CD14-positive monocyte (primary cell): ENCODE results near the gene IFT74. TPM values are rescaled to one million over a fixed set of nuclear protein-coding genes. Genes with fewer than 3 reads are reported as not detected.

Experiments used
- DNase-seq, 3 donors: peaks; one replicate each; pipeline ENCODE4 v3.0.0-alpha.2; 2011 to 2022
- H2AFZ ChIP-seq: 2 replicates; pipeline ENCODE4 v1.6.0; 2012; ENCODE audit warnings: mild to moderate bottlenecking, low read depth, low read length, inconsistent platforms; ENCODE audit not compliant: insufficient read depth, poor library complexity, severe bottlenecking
- H3K27ac ChIP-seq, 2 donors: 1 replicate in 1 of 2; 2 replicates in 1 of 2; pipeline ENCODE4 v1.5.1; 2012 to 2013; ENCODE audit warnings: low read length in 2 of 2, control low read depth in 1 of 2, inconsistent platforms in 1 of 2, low read depth in 1 of 2, mild to moderate bottlenecking in 1 of 2
- H3K27me3 ChIP-seq, 2 donors: one replicate each; pipeline versions ENCODE4 v1.6.0 to v1.6.1; 2011 to 2013; ENCODE audit warnings: low read length in 2 of 2; ENCODE audit not compliant: control insufficient read depth in 2 of 2, insufficient read depth in 2 of 2
- H3K36me3 ChIP-seq, 2 donors: replicated peaks in 1 of 2; 1 replicate in 1 of 2; 2 replicates in 1 of 2; pipeline versions ENCODE4 v1.5.1 to v1.6.1; 2012 to 2013; ENCODE audit warnings: low read length in 2 of 2, control low read depth in 1 of 2, inconsistent platforms in 1 of 2, mild to moderate bottlenecking in 1 of 2; ENCODE audit not compliant: insufficient read depth in 2 of 2, control insufficient read depth in 1 of 2
- H3K4me1 ChIP-seq, 2 donors: 1 replicate in 1 of 2; 2 replicates in 1 of 2; pipeline versions ENCODE4 v1.5.1 to v1.6.1; 2012 to 2013; ENCODE audit warnings: low read length in 2 of 2, control low read depth in 1 of 2, inconsistent platforms in 1 of 2, mild to moderate bottlenecking in 1 of 2, moderate library complexity in 1 of 2; ENCODE audit not compliant: insufficient read depth in 2 of 2, control insufficient read depth in 1 of 2
- H3K4me2 ChIP-seq: replicated peaks from 2 replicates; pipeline ENCODE3; 2012; ENCODE audit warnings: low read length, moderate library complexity, mild to moderate bottlenecking; ENCODE audit not compliant: poor library complexity, severe bottlenecking; ENCODE audit errors: extremely low read depth
- H3K4me3 ChIP-seq, 3 experiments: fragments of 200-600 bp in 1 of 3; sonication (generic) in 1 of 3; replicated peaks in 1 of 3; 1 replicate in 2 of 3; 2 replicates in 1 of 3; pipeline ENCODE4 v1.5.1; 2011 to 2013; ENCODE audit warnings: low read length in 3 of 3, mild to moderate bottlenecking in 3 of 3, control low read depth in 2 of 3, low read depth in 2 of 3, inconsistent platforms in 1 of 3, moderate library complexity in 1 of 3
- H3K79me2 ChIP-seq: 2 replicates; pipeline ENCODE4 v1.6.0; 2012; ENCODE audit warnings: mild to moderate bottlenecking, control low read depth, inconsistent platforms, low read length, moderate library complexity; ENCODE audit not compliant: insufficient read depth
- H3K9ac ChIP-seq: 2 replicates; pipeline ENCODE4 v1.6.0; 2017; ENCODE audit warnings: low read length, mild to moderate bottlenecking; ENCODE audit not compliant: insufficient read depth, poor library complexity, severe bottlenecking
- H3K9me3 ChIP-seq, 2 donors: replicated peaks in 1 of 2; 1 replicate in 1 of 2; 2 replicates in 1 of 2; pipeline versions ENCODE4 v1.5.1 to v1.6.1; 2012 to 2013; ENCODE audit warnings: low read length in 2 of 2, control low read depth in 1 of 2; ENCODE audit not compliant: control insufficient read depth in 1 of 2, insufficient read depth in 1 of 2
- H4K20me1 ChIP-seq: 2 replicates; pipeline ENCODE4 v1.6.0; 2012; ENCODE audit warnings: mild to moderate bottlenecking, low read length, control low read depth, moderate library complexity; ENCODE audit not compliant: insufficient read depth
- H3K27ac Mint-ChIP-seq, 7 donors: one replicate each; pipeline ENCODE4 v1.8.0; 2020; ENCODE audit warnings: mild to moderate bottlenecking in 7 of 7, mixed read lengths in 7 of 7, moderate library complexity in 6 of 7, inconsistent platforms in 2 of 7
- H3K27me3 Mint-ChIP-seq, 3 donors: one replicate each; pipeline ENCODE4 v1.8.0; 2021 to 2022; ENCODE audit warnings: low read depth in 3 of 3, mild to moderate bottlenecking in 3 of 3, mixed read lengths in 3 of 3, moderate library complexity in 3 of 3, inconsistent platforms in 1 of 3
- H3K36me3 Mint-ChIP-seq, 2 donors: one replicate each; pipeline ENCODE4 v1.8.0; 2020; ENCODE audit warnings: mixed read lengths in 2 of 2, inconsistent platforms in 1 of 2, mild to moderate bottlenecking in 1 of 2
- H3K4me1 Mint-ChIP-seq: one replicate; pipeline ENCODE4 v1.8.0; 2020; ENCODE audit warnings: mild to moderate bottlenecking, mixed read lengths
- H3K4me3 Mint-ChIP-seq, 2 donors: one replicate each; pipeline ENCODE4 v1.8.0; 2020; ENCODE audit warnings: mild to moderate bottlenecking in 2 of 2, mixed read lengths in 2 of 2, moderate library complexity in 1 of 2
- H3K9me3 Mint-ChIP-seq, 7 donors: one replicate each; pipeline ENCODE4 v1.8.0; 2020 to 2022; ENCODE audit warnings: mixed read lengths in 7 of 7, mild to moderate bottlenecking in 6 of 7, moderate library complexity in 6 of 7, inconsistent platforms in 2 of 7
- CTCF ChIP-seq: fragments of 200-600 bp; IDR thresholded peaks from one replicate; pipeline ENCODE4 v1.8.0; 2022; ENCODE audit warnings: antibody characterized with exemption, mild to moderate bottlenecking
- WGBS: methylation state at CpG from one replicate; pipeline ENCODE4 v1.1.5; 2013; ENCODE audit warnings: missing lambda C conversion rate; ENCODE audit not compliant: insufficient coverage; 5-methylcytosine and 5-hydroxymethylcytosine counted together
- intact Hi-C, 2 donors: fragments of 100-400 bp; cut with micrococcal nuclease; formaldehyde crosslinking; loops; one replicate each; pipeline versions ENCODE4 v1.15.0 to v1.15.1; 2023
- polyA plus RNA-seq, 3 donors: library from polyadenylated mRNA; depleted of rRNA in 1 of 3; unstranded in 2 of 3; stranded (reverse) in 1 of 3; fragments of 300-500 nt in 2 of 3; fragments of >200 nt in 1 of 3; fragmentation: Illumina TruSeq in 2 of 3; gene quantifications; 1 replicate in 2 of 3; 2 replicates in 1 of 3; pipeline ENCODE4 v1.2.3, GENCODE V29; 2012 to 2021

The IFT74 gene
- polyA plus RNA-seq, 3 donors = 2.6 to 6.0 (median 3.7) TPM

- H2AFZ ChIP-seq = no peak overlapping the region
- H3K27ac ChIP-seq = no peak overlapping the region
- H3K4me3 ChIP-seq = no peak overlapping the region
- no peaks in the 10 kb centered on the region for H3K4me1 ChIP-seq
- no peaks in the 10 kb centered on the region for H3K9me3 Mint-ChIP-seq
- no peaks in the 10 kb centered on the region for H3K79me2 ChIP-seq
- H3K4me2 ChIP-seq = no peak overlapping the region
- H3K27me3 ChIP-seq = no peaks in the 10 kb centered on the region
- DNase-seq = no peak
- H3K27ac Mint-ChIP-seq = no peak overlapping the region
- intact Hi-C loops = no loop called here
- no peaks in the 10 kb centered on the region for H4K20me1 ChIP-seq
- H3K27me3 Mint-ChIP-seq = peaks cover 0 to 2% (median 0%) of the 10 kb centered on the region in 3 donors
- TF ChIP-seq CTCF = no peak
- H3K9me3 ChIP-seq = no peaks in the 10 kb centered on the region
- WGBS = 100% methylated on average over 2 of the region's 2 CpGs
- no peak overlapping the region for H3K4me3 Mint-ChIP-seq
- no peaks in the 10 kb centered on the region for H3K36me3 ChIP-seq
- peaks cover 0 to 4% of the 10 kb centered on the region in 2 donors for H3K36me3 Mint-ChIP-seq
- no peaks in the 10 kb centered on the region for H3K4me1 Mint-ChIP-seq
- no peak overlapping the region for H3K9ac ChIP-seq
Measured at GRCh38 chr9:27037499-27037898, 81.3 kb downstream of the IFT74 start.

- DNase-seq = no peak
- Histone ChIP-seq H3K9ac (no peak overlapping the region), H3K4me3 (no peak overlapping the region), H3K36me3 (no peaks in the 10 kb centered on the region), H3K27me3 (no peaks in the 10 kb centered on the region), H3K4me2 (no peak overlapping the region), H2AFZ (no peak overlapping the region), H3K79me2 (no peaks in the 10 kb centered on the region), H3K27ac (no peak overlapping the region), H3K4me1 (no peaks in the 10 kb centered on the region), H4K20me1 (no peaks in the 10 kb centered on the region), H3K9me3 (no peaks in the 10 kb centered on the region)
- no peak for TF ChIP-seq CTCF
- H3K9me3 Mint-ChIP-seq = no peaks in the 10 kb centered on the region
- intact Hi-C loops = no loop called here
- no peaks in the 10 kb centered on the region for H3K4me1 Mint-ChIP-seq
- no peaks in the 10 kb centered on the region for H3K36me3 Mint-ChIP-seq
- H3K4me3 Mint-ChIP-seq = no peak overlapping the region
- H3K27ac Mint-ChIP-seq = no peak overlapping the region
- H3K27me3 Mint-ChIP-seq = no peaks in the 10 kb centered on the region
Measured at GRCh38 chr9:27041746-27042145, 85.5 kb downstream of the IFT74 start.
